Mesodermal cell (in vitro differentiated cells): Measurements from ENCODE around the gene CDK13.
"Not testable (repeated sequence)": the region's sequence is repeated elsewhere in the genome, so short reads cannot be mapped to it uniquely, and the experiment has no call there.

ENCODE experiments used
- H3K27ac ChIP-seq: 2 replicates; pipeline ENCODE4 v1.7.0; 2013; ENCODE audit warnings: mild to moderate bottlenecking, low read depth, low read length, moderate library complexity; ENCODE audit not compliant: severe bottlenecking
- H3K36me3 ChIP-seq: 2 replicates; pipeline ENCODE4 v1.7.1; 2013; ENCODE audit warnings: mild to moderate bottlenecking, low read length, moderate library complexity; ENCODE audit not compliant: control insufficient read depth, insufficient read depth
- H3K4me1 ChIP-seq: one replicate; pipeline ENCODE4 v1.7.1; 2013; ENCODE audit warnings: mild to moderate bottlenecking, low read length; ENCODE audit not compliant: insufficient read depth, control insufficient read depth, poor library complexity, severe bottlenecking
- H3K4me3 ChIP-seq: 2 replicates; pipeline ENCODE4 v1.7.0; 2013; ENCODE audit warnings: low read length, control low read depth, mild to moderate bottlenecking; ENCODE audit not compliant: insufficient read depth, poor library complexity, severe bottlenecking; ENCODE audit errors: extremely low read depth
- H3K9me3 ChIP-seq: 2 replicates; pipeline ENCODE4 v1.7.1; 2013; ENCODE audit warnings: mild to moderate bottlenecking, low read length, moderate library complexity; ENCODE audit not compliant: control insufficient read depth
- WGBS, 2 experiments: methylation state at CpG; one replicate each; pipeline ENCODE4 v1.1.5; 2013; ENCODE audit warnings: missing lambda C conversion rate in 2 of 2; ENCODE audit not compliant: insufficient coverage in 2 of 2; 5-methylcytosine and 5-hydroxymethylcytosine counted together

The CDK13 gene

DNA sequence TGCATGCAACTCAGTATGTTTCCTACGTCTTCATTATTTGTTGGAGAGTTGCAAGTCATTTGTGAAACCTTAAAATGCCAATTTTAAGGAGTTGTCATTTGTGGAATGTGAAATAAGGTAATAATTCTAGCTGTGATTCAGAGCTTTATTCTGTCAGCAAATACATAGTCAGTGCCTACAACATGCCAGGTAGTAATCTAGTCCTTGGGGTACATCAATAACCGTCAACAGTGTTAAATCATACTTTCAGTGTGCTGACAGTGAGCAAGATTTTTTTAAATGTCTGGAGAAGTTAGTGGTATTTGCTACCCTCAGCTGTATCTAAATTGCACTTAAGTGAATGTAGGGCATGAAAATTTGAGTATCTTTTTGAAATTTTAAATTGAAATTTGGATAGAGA lies 147.7 kb downstream of the CDK13 start:
- no peak overlapping the region for H3K27ac ChIP-seq

DNA sequence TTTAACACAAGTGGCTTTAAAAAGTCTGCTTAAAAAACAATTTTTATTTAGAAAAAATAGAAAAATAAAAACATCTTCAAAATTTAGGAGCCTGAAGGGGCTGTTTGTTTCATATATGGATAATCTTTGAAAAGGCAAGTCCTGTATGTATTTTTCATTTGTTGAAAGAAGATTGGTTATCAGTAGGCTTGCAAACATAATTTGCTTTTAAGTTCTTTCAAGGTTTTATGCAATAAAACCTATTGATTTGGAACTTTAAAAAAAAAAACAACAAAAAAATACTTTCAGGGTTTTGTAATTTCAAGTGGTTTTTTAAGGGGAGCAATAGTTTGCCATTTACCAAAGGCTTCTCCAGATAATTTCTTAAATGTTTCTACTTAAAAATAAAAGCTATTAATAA lies 148.8 kb downstream of the CDK13 start:
- Histone ChIP-seq H3K36me3 (peaks cover 22% of the 10 kb centered on the region), H3K4me1 (no peaks in the 10 kb centered on the region), H3K27ac (no peak overlapping the region), H3K4me3 (no peak overlapping the region), H3K9me3 (no peaks in the 10 kb centered on the region)

More for the DNA sequence above, 147.7 kb downstream of the CDK13 start:
- no peaks in the 10 kb centered on the region for H3K4me1 ChIP-seq
- no peak overlapping the region for H3K4me3 ChIP-seq
- H3K9me3 ChIP-seq: no peaks in the 10 kb centered on the region
- H3K36me3 ChIP-seq: peaks cover 27% of the 10 kb centered on the region
- 100% methylated on average over 1 to 2 of the region's 2 CpGs for WGBS, 2 experiments

DNA sequence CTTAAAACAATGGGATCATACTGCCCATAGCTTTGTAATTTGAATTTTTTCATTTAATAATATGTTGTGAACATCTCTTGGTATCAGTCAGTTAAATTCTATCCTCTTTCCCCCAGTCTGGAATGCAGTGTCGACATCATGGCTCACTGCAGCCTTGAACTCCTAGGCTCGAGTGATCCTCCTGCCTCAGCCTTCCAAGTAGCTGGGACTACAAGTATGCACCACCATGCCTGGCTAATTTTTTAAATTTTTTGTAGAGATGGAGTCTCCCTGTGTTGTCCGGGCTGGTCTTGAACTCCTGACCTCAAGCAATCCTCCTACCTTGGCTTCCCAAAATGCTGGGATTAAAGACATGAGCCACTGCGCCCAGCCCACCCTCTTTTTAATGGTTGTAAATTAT lies 149.8 kb downstream of the CDK13 start:
- 94 to 100% methylated on average over 2 of the region's 4 CpGs for WGBS, 2 experiments
- peaks cover 12% of the 10 kb centered on the region for H3K36me3 ChIP-seq
- no peaks in the 10 kb centered on the region for H3K9me3 ChIP-seq
- no peaks in the 10 kb centered on the region for H3K4me1 ChIP-seq
- H3K27ac ChIP-seq: no peak overlapping the region
- H3K4me3 ChIP-seq: no peak overlapping the region

DNA sequence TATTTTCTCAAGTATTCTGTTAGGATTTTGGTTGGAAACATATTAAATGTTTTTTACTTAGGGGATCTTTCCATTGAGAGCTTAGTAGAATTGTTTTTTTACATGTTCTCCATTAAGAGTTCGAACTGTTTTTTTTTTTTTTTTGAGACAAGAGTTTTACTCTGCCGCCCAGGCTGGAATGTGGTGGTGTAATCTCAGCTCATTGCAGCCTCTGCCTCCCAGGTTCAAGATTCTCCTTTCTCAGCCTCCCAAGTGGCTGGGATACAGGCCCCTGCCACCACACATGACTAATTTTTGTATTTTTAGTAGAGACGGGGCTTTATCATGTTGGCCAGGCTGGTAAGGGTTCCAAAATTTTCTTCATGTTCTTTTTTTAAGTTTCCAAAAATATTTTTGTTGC lies 151.1 kb downstream of the CDK13 start:
- no peaks in the 10 kb centered on the region for H3K4me1 ChIP-seq
- no CpG with 5 or more reads among the region's 3 CpGs for WGBS, 2 experiments
- peaks cover 6% of the 10 kb centered on the region for H3K36me3 ChIP-seq
- no peak overlapping the region for H3K4me3 ChIP-seq
- H3K9me3 ChIP-seq: no peaks in the 10 kb centered on the region
- H3K27ac ChIP-seq: no peak overlapping the region

DNA sequence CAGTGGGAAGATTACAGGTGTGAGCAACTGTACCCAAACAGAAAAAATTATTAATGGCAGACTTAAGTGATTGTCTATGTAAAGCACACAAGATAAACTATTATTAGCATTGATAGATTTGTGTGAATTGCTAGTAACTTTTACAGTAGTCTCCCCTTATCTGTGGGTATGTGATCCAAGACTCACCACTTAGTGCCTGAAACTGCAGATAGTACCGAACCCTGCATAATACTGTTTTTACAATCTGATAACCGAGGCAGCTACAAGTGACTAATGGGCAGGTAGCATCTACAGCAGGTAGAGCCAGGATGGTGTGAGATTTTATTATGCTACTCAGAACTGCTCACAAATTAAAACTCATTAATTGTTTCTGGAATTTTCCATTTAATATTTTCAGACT lies 152.8 kb downstream of the CDK13 start:
- Histone ChIP-seq H3K36me3 (peaks cover under 1% of the 10 kb centered on the region), H3K4me1 (no peaks in the 10 kb centered on the region), H3K27ac (no peak overlapping the region), H3K4me3 (no peak overlapping the region), H3K9me3 (no peaks in the 10 kb centered on the region)
- WGBS, 2 experiments: 100% methylated on average over 1 of the region's 2 CpGs; no CpG with 5 or more reads in 1 of the 2 experiments

DNA sequence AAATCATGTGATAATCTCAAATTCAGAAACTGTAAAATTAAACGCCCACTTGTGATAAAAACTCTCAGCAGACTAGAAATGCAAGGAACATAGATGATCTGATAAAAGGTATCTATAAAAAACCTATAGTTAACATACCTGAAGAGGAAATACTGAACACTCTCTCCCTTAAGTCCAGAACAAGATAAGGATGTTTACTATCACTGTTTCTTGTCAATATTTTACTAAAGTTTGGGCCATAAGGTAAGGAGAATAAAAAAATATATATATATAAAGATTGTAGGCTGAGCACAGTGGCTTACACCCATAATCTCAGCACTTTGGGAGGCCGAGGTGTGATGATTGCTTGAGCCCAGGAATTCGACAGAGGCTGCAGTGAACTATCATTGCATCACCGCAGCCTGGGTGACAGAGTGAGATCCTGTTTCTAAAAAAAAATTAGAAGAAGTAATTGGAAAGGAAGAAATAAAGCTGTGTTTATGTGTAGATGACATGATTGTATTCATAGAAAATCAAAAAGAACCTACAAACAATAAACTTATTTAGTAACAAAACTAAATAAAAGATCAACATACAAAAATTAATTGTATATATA lies 155.9 kb downstream of the CDK13 start:
- H3K4me3 ChIP-seq: no peak overlapping the region
- no peaks in the 10 kb centered on the region for H3K4me1 ChIP-seq
- no peaks in the 10 kb centered on the region for H3K36me3 ChIP-seq
- no peaks in the 10 kb centered on the region for H3K9me3 ChIP-seq
- no peak overlapping the region for H3K27ac ChIP-seq
- 92 to 100% methylated on average over 2 of the region's 4 CpGs for WGBS, 2 experiments

DNA sequence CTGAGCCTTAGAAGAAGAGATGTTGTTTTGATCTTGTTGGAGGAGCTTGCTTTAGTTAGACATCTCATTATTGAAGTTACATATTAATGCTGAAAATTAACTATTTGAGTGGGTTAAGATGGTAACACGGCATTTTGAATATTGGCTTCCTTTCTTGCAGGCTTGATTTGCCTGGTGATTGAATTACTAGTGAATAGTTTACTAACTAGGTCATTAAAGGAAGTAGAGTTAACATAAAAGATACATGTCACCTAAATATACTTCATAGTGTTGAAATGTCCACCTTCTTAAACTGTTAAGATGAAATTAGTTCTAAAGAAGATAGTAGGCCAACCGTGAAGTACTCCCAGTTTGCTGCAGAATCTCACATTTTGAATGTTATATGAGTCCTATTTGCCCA lies 165.9 kb downstream of the CDK13 start:
- 100% methylated on average over 1 of the region's 2 CpGs; no CpG with 5 or more reads in 1 of the 2 experiments for WGBS, 2 experiments
- no peak overlapping the region for H3K27ac ChIP-seq
- peaks cover 6% of the 10 kb centered on the region for H3K36me3 ChIP-seq
- H3K4me3 ChIP-seq: no peak overlapping the region
- H3K4me1 ChIP-seq: no peaks in the 10 kb centered on the region
- H3K9me3 ChIP-seq: no peaks in the 10 kb centered on the region

DNA sequence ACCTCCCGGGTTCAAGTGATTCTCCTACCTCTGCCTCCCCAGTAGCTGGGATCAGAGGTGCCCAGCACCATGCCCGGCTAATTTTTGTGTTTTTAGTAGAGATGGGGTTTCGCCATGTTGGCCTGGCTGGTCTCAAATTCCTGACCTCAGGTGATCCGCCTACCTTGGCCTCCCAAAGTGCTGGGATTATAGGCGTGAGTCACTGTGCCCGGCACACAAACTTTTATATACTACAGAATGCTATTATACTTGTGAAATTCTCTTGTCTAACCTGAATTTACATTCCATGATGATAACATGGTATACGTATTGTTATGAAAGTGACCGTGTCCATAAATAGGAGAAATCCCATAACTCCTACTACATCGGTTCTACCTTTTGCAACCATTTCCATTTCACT lies 167.1 kb downstream of the CDK13 start:
- H3K4me3 ChIP-seq, H3K27ac ChIP-seq, H3K9me3 ChIP-seq, H3K36me3 ChIP-seq, H3K4me1 ChIP-seq: not testable (repeated sequence)
- WGBS, 2 experiments: 100% methylated on average over 1 of the region's 9 CpGs

DNA sequence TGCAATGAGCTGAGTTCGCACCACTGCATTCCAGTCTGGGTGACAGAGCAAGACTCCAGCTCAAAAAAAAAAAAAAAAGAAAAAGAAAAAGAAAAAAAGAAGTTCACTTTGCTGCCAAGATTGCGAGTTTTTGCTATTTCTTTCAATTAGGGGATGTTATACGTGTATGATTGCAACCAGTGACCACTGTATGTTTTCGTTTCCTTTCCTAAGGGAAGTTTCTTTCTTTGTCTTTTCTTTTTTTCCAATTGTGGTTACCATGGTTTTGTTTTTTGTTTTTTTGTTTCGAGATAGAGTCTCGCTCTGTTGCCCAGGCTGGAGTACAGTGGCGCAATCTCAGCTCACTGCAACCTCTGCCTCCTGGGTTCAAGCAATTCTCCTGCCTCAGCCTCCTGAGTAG lies 168.1 kb downstream of the CDK13 start:
- H3K9me3 ChIP-seq, H3K27ac ChIP-seq, H3K4me3 ChIP-seq, H3K36me3 ChIP-seq, H3K4me1 ChIP-seq: not testable (repeated sequence)
- WGBS, 2 experiments: 92 to 93% methylated on average over 2 to 6 of the region's 7 CpGs

DNA sequence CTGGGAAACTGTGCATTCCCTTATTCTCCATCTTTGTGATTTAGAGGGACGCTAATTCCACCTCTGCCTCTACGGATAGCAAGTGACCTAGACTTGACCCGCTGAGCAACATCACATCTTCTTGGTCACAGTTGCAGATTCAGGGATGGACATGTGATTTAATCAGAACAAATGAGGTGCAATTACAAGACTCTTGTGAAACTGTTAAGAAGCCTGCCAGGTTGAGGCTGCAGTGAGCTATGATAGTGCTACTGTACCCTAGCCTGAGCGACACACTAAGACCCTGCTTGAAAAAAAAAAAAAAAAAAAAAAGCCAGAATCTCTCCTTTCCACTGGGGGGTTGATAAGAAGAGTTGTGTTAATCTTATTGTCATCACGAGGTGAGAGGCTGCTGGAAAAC lies 170.0 kb downstream of the CDK13 start:
- no peaks in the 10 kb centered on the region for H3K9me3 ChIP-seq
- H3K4me3 ChIP-seq: no peak overlapping the region
- H3K4me1 ChIP-seq: no peaks in the 10 kb centered on the region
- no peak overlapping the region for H3K27ac ChIP-seq
- WGBS, 2 experiments: 100% methylated on average over 3 of the region's 5 CpGs; no CpG with 5 or more reads in 1 of the 2 experiments
- H3K36me3 ChIP-seq: no peaks in the 10 kb centered on the region

DNA sequence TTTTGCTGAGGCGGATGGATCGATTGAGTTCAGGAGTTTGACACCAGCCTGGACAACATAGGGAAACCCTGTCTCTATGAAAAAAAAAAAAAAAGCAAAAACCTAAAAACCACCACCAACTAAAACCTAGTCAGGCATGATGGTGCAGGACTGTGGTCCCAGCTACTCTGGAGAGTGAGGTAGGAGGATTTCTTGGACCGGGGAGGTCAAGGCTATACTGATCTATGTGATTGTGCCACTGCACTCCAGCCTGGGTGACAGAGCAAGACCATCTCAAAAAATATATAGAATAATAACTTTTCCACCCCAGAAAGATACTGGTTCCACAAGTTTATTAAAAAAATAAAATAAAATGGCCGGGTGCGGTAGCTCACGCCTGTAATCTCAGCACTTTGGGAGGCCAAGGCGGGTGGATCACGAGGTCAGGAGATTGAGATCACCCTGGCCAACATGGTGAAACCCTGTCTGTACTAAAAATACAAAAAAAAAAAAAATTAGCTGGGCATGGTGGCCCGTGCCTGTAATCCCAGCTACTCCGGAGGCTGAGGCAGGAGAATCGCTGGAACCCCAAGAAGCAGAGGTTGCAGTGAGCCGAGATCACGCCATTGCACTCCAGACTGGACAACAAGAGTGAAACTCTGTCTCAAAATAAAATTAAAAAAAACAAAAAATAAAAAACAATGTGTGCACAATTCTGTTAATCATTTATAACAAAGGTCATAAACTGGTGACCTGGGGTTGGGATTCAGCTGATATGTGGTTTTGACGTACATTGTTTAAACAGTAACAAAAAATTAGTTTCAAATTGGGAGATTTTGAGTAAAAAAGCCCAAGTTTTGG lies 172.3 kb downstream of the CDK13 start:
- not testable (repeated sequence) for H3K27ac ChIP-seq, H3K4me3 ChIP-seq, H3K9me3 ChIP-seq, H3K36me3 ChIP-seq, H3K4me1 ChIP-seq
- 97 to 100% methylated on average over 3 to 10 of the region's 14 CpGs for WGBS, 2 experiments
